Ascending aorta (tissue), 2 donors: ENCODE data around the gene ATP7A. TPM values are rescaled to one million over a fixed set of nuclear protein-coding genes. Genes with fewer than 3 reads are reported as not detected.
A peak's percentile ranks its signal among the peaks of the same experiment; 100 is the strongest.
"Not testable (repeated sequence)": the region's sequence is repeated elsewhere in the genome, so short reads cannot be mapped to it uniquely, and the experiment has no call there.

ENCODE experiments used
- DNase-seq, 2 donors: peaks; one replicate each; pipeline ENCODE4 v3.0.0-alpha.2; 2019; ENCODE audit warnings: low spot score in 2 of 2
- H3K27ac ChIP-seq, 2 donors: fragments of 200-600 bp; sonication (generic); one replicate each; pipeline ENCODE4 v1.5.1; 2016 to 2017; ENCODE audit warnings: mild to moderate bottlenecking in 1 of 2
- H3K27me3 ChIP-seq: fragments of 200-600 bp; sonication (generic); one replicate; pipeline ENCODE4 v1.5.1; 2017
- H3K36me3 ChIP-seq, 2 donors: fragments of 200-600 bp; sonication (generic); one replicate each; pipeline ENCODE4 v1.5.1; 2016
- H3K4me1 ChIP-seq, 2 donors: fragments of 200-600 bp; sonication (generic); one replicate each; pipeline ENCODE4 v1.5.1; 2016 to 2017; ENCODE audit warnings: mild to moderate bottlenecking in 1 of 2
- H3K4me3 ChIP-seq, 2 donors: fragments of 200-600 bp; sonication (generic); one replicate each; pipeline ENCODE4 v1.5.1; 2016 to 2017; ENCODE audit warnings: mild to moderate bottlenecking in 1 of 2
- H3K9me3 ChIP-seq, 2 donors: fragments of 200-600 bp; sonication (generic); one replicate each; pipeline ENCODE4 v1.5.1; 2016
- CTCF ChIP-seq, 3 experiments: fragments of 200-600 bp in 2 of 3; fragments of 450-650 bp in 1 of 3; sonication (generic) in 2 of 3; IDR thresholded peaks; one replicate each; pipeline ENCODE4 v1.5.1; 2016 to 2019; ENCODE audit warnings: antibody characterized with exemption in 3 of 3, mild to moderate bottlenecking in 1 of 3, moderate library complexity in 1 of 3
- intact Hi-C: fragments of 100-400 bp; cut with DNase I; formaldehyde crosslinking; loops from one replicate; pipeline ENCODE4 v1.15.1; 2023
- total RNA-seq: library from RNA; depleted of rRNA; stranded (reverse); fragments of >200 nt; gene quantifications from one replicate; pipeline ENCODE4 v1.1.0, GENCODE V29; 2016

Gene ATP7A
- total RNA-seq, 1 donor from 2014 or later = 7.5 TPM

- no peak for DNase-seq
- no peak for TF ChIP-seq CTCF (IDR thresholded peaks at IDR 0.05)
- peaks cover 0 to 3% of the 10 kb centered on the region in 2 donors for H3K36me3 ChIP-seq
- no peaks in the 10 kb centered on the region for H3K27me3 ChIP-seq
- no peaks in the 10 kb centered on the region for H3K9me3 ChIP-seq
- intact Hi-C loops = no loop called here
- no peak overlapping the region for H3K27ac ChIP-seq
- H3K4me3 ChIP-seq = no peak overlapping the region
- H3K4me1 ChIP-seq = no peaks in the 10 kb centered on the region
These were observed 127.4 kb downstream of the ATP7A start for GRCh38 chrX:78037881-78038280.

- Histone ChIP-seq H3K36me3 (peaks cover 3 to 6% of the 10 kb centered on the region in 2 donors), H3K9me3 (no peaks in the 10 kb centered on the region), H3K4me3 (no peak overlapping the region), H3K4me1 (no peaks in the 10 kb centered on the region), H3K27me3 (no peaks in the 10 kb centered on the region), H3K27ac (no peak overlapping the region)
- no peak for DNase-seq
- intact Hi-C loops = no loop called here
- no peak for TF ChIP-seq CTCF (IDR thresholded peaks at IDR 0.05)
These were observed 132.1 kb downstream of the ATP7A start for GRCh38 chrX:78042601-78043000.

GRCh38 chrX:78046362-78046761 is 135.9 kb downstream of the ATP7A start:
- Histone ChIP-seq H3K27ac (no peak overlapping the region), H3K4me1 (no peaks in the 10 kb centered on the region), H3K9me3 (no peaks in the 10 kb centered on the region), H3K27me3 (no peaks in the 10 kb centered on the region), H3K36me3 (peaks cover under 1 to 6% of the 10 kb centered on the region in 2 donors), H3K4me3 (no peak overlapping the region)
- TF ChIP-seq CTCF (IDR thresholded peaks at IDR 0.05) = no peak
- intact Hi-C loops = no loop called here
- no peak for DNase-seq

- Histone ChIP-seq H3K9me3 (no peaks in the 10 kb centered on the region), H3K27ac (no peak overlapping the region), H3K4me3 (no peak overlapping the region), H3K36me3 (peaks cover 0 to 6% of the 10 kb centered on the region in 2 donors), H3K4me1 (no peaks in the 10 kb centered on the region), H3K27me3 (no peaks in the 10 kb centered on the region)
- intact Hi-C loops = no loop called here
- TF ChIP-seq CTCF (IDR thresholded peaks at IDR 0.05) = no peak
- no peak for DNase-seq
These were observed 137.6 kb downstream of the ATP7A start for GRCh38 chrX:78048052-78048451.

GRCh38 chrX:78063687-78064086 is 153.2 kb downstream of the ATP7A start:
- Histone ChIP-seq H3K9me3 (no peaks in the 10 kb centered on the region), H3K27ac (no peak overlapping the region), H3K36me3 (no peaks in the 10 kb centered on the region), H3K27me3 (no peaks in the 10 kb centered on the region), H3K4me3 (no peak overlapping the region), H3K4me1 (no peaks in the 10 kb centered on the region)
- intact Hi-C loops = no loop called here
- no peak for TF ChIP-seq CTCF (IDR thresholded peaks at IDR 0.05)
- DNase-seq = no peak

- intact Hi-C loops = no loop called here
- no peak for DNase-seq
These were observed 153.7 kb downstream of the ATP7A start for GRCh38 chrX:78064152-78064551.

GRCh38 chrX:78064698-78065601 is 154.5 kb downstream of the ATP7A start:
- H3K9me3 ChIP-seq, H3K4me1 ChIP-seq, DNase-seq, H3K4me3 ChIP-seq, H3K27me3 ChIP-seq, H3K36me3 ChIP-seq: not testable (repeated sequence)
- intact Hi-C loops = loop anchor here (5.0 kb wide), 1 partner anchor 37 kb away; the partner anchor contains the start of gene PGK1
- peak overlapping the region; percentile 58 to 71 for H3K27ac ChIP-seq

More at GRCh38 chrX:78064152-78064551, 153.7 kb downstream of the ATP7A start:
- no peak overlapping the region for H3K4me3 ChIP-seq
- H3K36me3 ChIP-seq = no peaks in the 10 kb centered on the region
- peak overlapping the region in 1 of 2 donors; percentile 63 for H3K27ac ChIP-seq
- H3K4me1 ChIP-seq = no peaks in the 10 kb centered on the region
- no peaks in the 10 kb centered on the region for H3K9me3 ChIP-seq
- H3K27me3 ChIP-seq = no peaks in the 10 kb centered on the region
- TF ChIP-seq CTCF (IDR thresholded peaks at IDR 0.05) = no peak
